Measurements from ENCODE around the gene ERMARD.

The ERMARD gene

DNA sequence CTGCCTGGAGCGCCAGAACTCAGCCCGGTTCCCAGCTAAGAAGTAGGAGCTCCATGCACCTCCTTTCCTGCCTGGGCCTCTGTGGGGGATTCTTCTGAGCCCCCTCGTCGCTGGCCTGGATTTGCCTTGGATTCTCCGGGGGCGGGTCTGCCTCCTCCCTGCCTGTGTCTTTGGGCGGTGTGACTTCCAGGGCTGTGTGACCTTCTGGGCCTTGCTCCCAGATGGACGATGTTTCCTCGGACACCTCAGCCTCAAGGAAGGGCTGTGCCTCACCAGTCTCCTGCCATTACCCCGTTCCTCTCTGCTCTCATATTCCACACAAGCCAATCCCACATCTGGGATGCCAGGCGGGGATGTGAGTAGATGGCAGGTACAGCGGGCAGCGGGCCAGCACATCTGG lies 76.8 kb downstream of the ERMARD start:
- DNase-seq = no peak

- DNase-seq = no peak
These were observed 78.4 kb downstream of the ERMARD start for GRCh38 chr6:169829786-169830185.

DNA sequence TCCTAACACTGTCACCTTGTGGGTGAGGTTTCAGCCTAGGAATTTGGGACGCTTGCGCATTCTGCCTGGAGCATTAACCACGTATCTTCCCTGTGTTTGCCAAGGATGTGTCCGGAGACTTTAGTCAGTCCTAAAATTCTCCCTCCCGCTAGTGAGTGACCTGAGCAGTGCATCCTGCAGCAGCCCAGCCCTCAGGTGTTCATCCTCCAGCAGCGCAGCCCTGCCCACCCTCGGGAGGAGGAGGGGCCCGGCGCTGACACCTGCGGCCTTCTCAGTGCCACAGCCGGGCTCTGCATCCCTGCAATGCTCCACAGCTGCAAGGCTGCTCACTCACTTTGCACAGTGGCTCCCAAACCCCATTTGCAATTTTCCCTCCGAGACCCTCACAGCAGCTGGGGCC lies 79.5 kb downstream of the ERMARD start:
- DNase-seq = no peak

Measured in CD4-positive, alpha-beta T cell treated with Interleukin-15 for 1 hour (primary cell).